NCI-H1105 treated with DMSO at 0.1 percent for 48 hours (cell line): ENCODE results near the gene GLOD4.
A peak's percentile ranks its signal among the peaks of the same experiment; 100 is the strongest.
"Not testable (repeated sequence)": the region's sequence is repeated elsewhere in the genome, so short reads cannot be mapped to it uniquely, and the experiment has no call there.

Experiments used
- DNase-seq: peaks from one replicate; lab custom pipeline; 2025; lab: John Stamatoyannopoulos, UW

Gene GLOD4

DNA sequence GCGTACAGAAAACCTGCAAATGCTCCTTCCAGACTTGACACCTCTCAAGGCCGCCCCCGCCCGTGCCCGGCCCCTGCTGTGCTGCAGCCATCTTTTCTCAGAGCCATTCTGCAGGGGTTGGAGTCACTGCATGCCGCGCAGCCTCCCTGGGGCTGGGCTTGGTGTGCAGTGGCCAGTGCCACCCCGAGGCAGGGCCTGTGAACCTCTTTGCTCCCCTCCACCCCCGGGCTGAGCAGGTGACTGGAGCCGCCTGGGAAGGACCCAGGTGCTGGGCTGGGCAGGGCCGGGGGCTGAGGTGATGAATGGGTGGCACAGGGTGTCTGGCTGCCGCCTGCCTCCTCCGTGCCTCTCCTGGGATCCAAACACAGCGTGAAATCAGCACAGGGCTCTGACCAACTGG is 20.4 kb upstream of the GLOD4 start:
- no peak for DNase-seq

DNA sequence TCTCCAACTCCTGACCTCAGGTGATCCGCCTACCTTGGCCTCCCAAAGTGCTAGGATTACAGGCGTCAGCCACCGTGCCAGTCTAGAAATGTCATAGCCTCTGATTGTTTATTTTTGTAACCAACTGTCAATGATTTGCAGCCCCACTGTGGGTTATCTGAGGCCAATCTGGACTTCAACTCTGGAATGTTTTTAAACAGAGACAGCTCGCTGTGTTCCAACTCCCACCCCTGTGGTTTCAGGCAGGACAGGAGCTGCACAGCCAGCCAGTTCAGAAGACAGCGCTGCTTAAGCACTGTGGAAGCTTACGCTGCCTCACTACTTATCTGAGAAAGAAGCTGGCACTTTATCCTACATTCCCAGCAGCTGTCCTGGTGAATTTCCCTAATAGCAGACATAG is 19.6 kb upstream of the GLOD4 start:
- no peak for DNase-seq

DNA sequence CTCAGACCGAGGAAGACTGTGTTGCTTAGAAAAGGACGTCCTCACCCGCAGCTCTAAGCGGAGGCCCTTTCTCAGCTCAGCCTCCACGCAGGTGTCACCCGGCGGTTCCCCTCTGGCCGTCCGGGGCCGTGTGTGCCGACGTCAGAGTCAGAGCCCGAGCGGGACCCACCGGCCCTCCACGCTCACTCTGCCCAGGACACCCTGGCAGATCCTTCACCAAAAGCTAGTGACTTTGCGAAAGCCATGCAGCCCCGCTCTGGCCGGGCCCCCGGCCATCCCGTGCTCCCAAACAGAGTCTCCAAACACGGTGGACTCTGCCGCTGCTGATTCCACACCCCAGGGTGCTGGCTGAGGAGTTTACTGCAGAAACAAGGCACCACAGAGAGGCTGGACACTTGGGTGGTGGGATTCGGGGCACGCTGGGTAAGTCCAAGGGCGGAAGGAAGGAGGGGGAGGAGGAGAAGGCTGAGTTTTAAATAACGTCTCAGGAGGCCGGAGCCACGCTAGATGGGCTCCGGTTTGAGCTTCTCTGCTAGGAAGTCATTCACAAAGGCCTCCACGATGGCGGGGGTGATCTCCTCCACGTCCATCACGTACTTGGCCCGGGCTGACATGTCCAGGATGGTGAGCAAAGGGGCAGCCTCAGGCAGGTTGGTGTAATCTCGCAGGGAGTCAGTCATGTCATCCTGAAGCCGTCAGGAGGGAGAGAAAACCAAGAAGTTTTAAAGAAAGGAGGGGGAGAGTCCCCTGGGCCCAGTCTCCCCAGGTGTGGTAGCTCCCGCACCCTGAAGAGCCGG is 18.6 kb upstream of the GLOD4 start:
- DNase-seq: no peak

DNA sequence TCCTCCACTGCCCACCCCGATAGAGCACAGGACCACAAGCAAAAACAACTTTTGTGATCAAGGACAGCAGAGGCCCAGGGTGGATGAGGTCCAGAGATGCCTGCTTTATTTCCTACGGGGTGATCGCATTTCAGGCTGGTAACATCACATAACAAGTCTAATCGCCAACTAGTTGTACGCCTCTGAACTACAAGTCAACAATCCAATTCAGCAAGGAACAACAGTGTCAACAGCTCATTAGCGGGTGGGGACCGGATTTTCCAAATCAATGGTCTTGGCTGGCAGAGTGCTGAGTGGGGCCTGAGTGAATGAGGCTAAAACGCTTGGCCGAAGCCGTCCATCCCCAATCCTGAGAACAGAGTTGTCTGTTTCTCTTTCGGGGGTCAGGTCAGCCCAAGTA is 17.2 kb upstream of the GLOD4 start:
- no peak for DNase-seq

DNA sequence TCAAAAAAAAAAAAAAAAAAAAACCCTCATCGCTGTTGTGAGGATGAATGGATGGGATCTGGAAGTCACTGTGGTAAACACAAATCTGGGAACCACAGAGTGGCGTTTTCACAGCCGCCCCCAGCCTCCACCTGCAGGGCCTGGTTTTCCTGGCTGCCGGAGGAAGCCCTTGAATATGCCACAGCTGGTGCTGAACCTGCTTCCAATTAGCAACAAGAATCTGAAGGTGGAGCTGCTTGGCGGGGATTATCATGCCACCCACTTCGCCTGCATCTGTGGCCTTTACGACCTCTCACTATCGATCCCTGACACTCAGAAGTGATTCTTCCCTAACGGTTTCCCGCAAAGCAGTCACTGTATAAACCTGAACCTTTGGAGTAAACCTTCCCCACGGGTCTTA is 16.2 kb upstream of the GLOD4 start:
- DNase-seq: peak; percentile 2

DNA sequence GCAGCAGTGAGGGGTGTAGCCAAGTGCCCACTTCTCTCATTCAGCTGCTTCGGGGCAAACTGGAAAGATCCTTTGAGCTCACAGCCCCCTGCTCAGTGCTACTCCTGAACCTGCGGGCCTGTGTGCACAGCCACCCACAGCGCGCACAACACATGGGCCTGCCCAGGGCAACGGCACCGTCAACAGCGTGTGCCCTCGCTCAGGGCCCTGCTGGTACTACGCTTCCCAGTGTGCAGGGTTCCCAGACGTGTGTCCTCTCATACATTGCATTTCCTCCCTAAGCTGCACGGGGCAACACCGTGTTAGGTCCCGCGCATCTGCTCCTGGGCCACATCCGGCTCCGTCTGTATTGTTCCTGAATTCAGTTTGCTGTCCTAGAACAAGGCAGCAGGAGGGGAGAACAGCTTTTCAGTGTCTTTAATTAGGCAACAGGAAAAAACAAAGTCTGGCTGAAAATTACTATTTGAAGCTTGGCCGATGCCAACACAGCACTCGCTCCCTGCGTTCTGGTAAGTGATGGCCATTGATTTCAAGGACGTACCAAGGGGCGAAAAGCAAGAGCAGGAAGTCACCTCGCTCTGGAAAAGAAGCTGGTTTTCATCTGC is 15.3 kb upstream of the GLOD4 start:
- no peak for DNase-seq

DNA sequence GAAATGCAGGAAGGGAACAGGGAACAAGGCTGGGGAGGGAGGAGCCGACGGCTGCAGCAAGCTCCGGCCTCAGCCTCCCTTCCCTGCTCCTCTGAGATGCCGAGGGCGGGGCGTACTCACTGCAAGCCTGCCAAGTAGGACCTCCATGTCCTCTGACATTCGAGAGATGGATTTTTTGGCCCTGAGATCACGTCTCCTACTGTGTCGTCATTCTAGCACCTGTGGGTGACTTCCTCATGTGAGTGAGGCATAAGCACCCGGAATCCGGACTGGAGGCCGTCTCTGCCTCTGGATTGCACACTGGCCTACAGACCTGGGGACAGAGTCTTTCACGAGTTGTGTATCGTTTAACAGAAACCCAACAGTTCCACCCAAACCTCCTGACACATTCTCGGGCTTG is 14.5 kb upstream of the GLOD4 start:
- no peak for DNase-seq

DNA sequence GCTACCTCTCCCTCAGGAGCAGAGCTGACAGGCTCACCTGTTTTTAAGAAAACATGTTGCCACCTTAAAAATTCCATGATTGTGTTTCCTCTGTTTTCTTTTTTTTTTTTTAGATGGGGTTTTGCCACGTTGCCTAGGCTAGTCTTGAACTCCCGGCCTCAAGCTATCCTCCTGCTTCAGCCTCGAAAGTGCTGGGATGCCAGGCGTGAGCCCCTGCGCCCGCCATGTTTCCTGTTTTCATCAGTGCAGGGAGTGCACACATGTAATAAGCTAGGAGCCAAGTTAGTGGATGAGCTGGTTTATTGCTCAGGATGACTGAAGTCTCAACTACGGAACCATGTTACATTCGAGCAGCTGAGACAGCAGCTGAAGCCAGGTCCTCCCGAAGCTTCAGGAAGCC is 13.6 kb upstream of the GLOD4 start:
- no peak for DNase-seq

DNA sequence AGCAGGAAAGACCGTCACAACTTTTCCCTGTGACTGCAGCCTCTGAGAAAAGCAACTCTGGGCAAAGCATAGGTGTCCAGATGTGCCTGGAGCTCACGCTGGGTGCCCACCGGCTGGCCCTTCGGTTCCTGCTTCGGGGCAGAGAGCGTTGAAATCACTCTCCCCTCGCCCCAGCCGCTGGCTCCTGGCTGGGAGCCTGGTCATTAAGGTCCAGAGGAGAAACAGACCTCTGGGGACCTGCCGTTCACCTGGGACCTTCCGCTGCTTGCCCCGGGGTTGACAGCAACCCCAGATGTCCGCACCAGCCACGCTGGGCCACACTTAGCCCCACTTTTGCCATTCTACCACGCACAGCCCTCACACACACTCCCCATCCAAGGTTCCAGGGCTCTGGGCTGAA is 13.2 kb upstream of the GLOD4 start:
- no peak for DNase-seq

DNA sequence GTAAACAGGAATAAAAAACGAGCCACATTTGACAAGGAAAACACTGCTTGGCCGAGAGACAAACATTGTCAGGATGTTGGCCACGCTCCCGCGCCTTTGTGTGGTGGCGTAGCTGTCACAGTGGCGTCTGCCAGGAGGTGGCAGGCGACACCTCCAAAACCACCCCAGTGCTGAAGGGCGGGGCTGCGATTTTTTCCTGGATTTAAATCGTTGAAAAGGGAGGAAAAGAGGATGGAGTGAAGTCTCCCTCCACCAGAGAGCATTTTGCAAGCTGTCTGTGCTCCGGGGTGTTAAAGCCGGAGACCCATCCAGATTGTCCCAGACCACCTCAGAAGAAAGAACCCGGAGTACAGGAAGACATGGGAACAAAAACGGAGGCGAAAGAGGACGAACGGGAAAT is 12.8 kb upstream of the GLOD4 start:
- DNase-seq: peak; percentile 58

DNA sequence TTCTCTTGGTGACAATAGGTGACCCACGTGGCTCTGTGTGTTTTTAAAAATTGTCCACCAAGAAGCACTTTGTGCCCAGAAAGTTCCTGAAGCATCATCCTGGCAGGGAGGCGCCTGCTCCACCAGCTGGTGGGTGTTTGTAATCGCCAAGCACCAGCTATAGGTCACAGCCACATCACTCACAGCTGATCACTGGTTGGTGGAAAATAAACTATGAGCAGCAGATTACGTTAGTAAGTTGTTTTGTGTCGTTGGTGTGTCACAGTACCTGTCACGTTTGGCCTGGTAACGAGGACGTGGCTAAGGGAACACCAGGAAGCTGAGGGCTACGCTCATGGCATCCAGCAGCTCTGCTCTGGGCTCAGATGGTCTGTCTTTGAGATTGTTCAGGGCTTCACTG is 10.2 kb upstream of the GLOD4 start:
- DNase-seq: no peak

DNA sequence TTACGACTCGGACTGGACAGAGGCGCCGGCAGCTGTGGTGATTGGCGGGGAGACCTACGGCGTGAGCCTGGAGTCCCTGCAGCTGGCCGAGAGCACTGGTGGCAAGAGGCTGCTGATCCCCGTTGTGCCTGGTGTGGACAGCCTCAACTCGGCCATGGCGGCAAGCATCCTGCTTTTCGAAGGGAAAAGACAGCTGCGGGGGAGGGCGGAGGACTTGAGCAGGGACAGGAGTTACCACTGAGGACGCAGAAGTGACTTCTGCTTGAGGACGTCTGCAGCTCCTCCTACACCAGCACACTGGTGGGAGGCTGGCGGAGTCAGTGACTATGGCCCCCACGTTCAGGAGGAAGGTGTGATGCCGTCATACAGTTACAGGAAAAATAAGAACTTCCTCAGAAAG is 9.7 kb upstream of the GLOD4 start:
- no peak for DNase-seq

DNA sequence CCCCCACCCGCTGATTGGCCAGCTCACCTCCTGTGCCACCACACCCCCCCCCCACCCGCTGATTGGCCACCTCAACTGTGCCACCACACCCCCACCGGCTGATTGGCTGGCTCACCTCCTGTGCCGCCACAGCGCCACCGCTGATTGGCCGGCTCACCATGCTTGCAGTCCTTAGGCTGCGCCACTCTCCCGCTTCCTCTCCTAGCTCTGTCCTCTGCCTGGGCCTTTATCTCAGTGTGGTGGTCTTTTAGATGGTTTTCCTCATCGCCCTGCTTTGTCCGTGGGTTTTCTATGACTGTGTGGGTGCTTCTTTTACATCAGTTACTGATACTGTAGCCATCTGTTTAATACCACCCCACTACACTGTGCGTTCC is 8.8 kb upstream of the GLOD4 start:
- not testable (repeated sequence) for DNase-seq

DNA sequence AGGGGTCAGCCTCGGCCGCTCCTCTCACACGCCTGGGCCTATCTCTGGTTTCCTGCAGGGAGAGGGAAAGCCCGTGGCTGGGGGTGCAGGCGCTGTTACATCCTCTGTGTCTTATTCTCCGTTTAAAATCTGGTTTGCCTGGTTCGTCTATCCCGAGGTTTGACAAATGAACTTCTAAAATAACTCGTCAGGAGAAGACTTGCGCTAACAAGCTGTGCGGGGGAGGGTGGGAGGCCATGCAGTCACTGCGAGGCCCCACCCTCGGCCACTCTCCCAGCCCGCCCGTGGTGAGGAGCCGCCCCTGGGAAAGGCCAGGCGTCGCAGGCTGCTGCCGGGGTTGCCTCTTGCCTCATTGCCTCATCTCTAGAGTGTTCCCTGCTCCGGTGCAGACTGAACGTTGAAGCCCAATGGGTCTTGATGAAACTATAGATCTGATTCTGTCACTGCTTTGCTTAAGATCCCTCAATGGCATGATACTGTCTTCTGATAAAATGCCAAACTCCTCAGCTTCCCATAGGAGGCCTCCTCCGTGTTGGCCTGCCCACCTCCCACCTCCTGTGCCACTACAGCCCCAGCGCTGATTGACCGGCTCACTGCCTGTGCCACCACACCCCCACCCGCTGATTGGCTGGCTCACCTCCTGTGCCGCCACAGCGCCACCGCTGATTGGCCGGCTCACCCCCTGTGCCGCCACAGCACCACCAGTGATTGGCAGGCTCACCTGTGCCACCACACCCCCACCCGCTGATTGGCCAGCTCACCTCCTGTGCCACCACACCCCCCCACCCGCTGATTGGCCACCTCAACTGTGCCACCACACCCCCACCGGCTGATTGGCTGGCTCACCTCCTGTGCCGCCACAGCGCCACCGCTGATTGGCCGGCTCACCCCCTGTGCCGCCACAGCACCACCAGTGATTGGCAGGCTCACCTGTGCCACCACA is 8.1 kb upstream of the GLOD4 start:
- not testable (repeated sequence) for DNase-seq

DNA sequence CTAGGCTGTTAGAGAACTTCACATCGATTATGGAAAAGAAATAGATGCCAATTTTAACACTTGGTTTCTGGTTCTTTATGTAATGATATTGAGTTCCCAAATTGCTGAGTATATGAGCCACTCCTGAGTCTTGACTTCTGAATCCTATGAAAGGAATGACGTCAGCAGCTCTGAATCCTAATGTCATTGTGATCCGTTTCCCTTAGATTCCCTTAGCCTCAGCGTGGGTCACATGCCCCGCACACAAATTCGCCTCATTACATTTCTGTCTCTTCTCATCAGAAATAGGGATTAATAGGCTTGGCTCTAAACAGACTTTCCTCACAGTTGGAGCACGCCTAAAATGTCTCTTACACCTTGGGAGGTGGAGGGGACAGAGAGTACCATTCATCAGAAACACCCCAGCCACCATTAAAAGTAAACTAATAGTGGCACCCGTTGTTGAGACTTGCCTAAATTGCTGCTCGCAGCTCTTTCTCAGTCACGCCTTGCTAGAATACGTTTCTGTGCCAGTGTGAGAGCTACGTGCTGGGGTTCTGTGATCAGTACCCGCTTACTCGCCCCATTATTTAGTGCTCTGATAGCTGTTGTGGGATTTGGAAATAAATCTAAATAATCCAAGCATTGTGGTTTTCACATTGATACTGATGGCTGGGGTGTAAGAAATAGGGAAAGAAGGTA is 7.2 kb upstream of the GLOD4 start:
- no peak for DNase-seq

DNA sequence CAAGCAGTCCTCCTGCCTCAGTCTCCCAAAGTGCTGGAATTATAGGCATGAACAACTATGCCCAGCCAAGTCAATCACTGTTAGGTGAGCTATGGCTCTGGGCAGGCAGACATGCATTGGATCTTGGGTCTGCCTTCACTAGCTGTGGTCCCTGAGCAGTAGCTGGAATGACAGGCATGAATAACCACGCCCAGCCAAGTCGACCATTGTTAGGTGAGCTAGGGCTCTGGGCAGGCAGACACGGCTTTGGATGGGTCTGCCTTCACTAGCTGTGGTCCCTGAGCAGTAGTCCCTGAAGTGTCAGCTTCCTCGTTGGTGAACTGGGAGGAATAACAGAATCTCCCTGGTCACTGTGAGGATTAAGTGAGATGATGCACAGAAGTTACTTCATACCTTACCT is 6.5 kb upstream of the GLOD4 start:
- DNase-seq: no peak

DNA sequence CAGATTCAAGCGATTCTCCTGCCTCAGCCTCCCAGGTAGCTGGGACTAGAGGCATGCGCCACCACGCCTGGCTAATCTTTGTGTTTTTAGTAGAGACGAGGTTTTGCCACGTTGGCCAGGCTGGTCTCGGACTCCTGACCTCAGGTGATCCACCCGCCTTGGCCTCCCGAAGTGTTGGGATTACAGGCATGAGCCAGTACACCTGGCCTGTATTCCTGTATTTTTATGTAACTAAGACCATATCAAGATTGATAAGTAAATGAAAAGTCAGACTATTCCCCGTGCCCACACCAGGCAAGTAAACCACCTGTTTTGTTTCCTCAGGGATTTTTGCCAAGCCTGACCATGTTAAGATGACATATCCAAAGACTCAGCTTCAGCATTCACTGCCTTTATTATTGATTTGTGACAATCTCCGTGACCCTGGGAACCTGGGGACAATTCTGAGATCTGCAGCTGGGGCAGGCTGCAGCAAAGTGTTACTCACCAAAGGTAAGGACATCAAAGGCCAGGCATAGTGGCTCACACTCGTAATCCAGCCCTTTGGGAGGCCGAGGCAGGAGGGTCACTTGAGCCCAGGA is 5.7 kb upstream of the GLOD4 start:
- no peak for DNase-seq

DNA sequence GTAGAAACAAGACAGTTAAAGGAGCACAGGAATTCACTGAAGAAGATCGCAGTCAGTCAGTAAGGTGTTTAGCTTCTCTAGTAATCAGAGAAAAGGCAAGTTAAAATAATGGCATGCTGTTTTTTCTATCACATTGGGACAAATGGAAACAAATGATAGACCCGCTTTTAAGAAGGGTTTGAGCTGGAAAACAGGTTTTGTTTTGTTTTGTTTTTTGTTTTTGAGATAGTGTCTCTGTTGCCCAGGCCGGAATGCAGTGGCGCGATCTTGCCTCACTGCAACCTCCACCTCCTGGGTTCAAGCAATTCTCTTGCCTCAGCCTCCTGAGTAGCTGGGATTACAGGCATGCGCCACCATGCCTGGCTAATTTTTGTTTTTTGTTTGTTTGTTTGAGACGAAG is 3.8 kb upstream of the GLOD4 start:
- DNase-seq: not testable (repeated sequence)

DNA sequence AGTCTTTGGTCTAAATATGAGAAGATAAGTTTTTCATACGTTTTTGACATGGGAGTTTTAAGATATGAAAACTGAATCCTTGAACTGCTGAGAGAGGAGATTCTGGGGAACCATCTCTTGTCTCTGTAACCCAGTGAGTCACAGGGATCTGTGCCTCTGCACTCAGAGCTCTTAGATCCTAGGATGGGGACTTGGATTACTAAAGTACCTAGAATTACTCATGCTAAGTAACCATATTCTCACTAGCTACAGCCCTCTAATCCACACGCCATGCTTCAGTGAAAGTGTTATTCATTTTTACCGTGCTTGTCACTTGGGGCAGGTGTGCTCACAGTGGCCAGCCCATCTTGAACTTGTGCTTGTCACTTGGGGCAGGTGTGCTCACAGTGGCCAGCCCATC is 2.1 kb upstream of the GLOD4 start:
- no peak for DNase-seq

DNA sequence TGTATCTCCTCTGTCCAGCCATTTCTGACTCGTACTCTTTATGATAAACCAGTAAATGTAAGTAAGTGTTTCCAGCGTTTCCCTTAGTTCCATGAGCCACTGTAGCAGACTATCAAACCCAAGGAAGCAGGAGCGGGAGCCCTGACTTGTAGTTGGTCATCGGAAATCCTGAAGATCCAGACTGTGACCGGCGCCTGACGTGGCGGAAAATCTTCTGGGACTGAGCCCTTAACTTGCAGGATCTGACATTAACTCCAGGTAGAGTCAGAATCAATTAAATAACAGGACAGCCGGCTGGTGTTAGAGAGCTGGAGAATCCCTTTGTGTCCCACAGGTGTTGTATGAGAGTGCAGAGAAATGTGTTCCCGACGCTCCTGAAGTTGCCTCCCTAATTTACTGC is 4.0 kb downstream of the GLOD4 start:
- DNase-seq: no peak

DNA sequence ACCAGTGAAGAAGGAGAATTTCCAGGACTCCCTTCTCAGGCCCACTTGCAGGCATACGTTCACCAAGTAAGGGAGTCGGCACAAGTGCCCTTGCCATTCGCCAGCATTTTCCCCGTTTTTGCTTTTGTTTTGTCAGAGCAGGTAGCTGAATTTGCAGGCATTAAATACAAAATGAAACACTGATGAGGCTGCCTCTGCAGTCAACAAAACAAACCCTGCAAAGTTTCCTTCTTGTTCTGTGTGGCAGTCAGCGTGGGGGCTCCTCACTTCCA is 7.8 kb downstream of the GLOD4 start:
- DNase-seq: no peak
